Heart left ventricle (tissue), 16 donors: Measurements from ENCODE around the gene SERPINF2. TPM values are rescaled to one million over a fixed set of nuclear protein-coding genes. Genes with fewer than 3 reads are reported as not detected.

ENCODE experiments used
- ATAC-seq, 4 donors: fragments of 200-7000 bp; cut with Tn5 transposase; one replicate each; pipeline ENCODE4 v1.9.1; 2020 to 2022; ENCODE audit warnings: moderate library complexity in 4 of 4, mild to moderate bottlenecking in 3 of 4, moderate number of reproducible peaks in 1 of 4
- DNase-seq, 5 donors: peaks; one replicate each; pipeline ENCODE4 v3.0.0-alpha.2; 2020
- H3K27ac ChIP-seq, 12 donors: fragments of 200-600 bp; sonication (generic) in 4 of 12; one replicate each; pipeline versions ENCODE4 v1.5.0 to v1.8.0; 2016 to 2022; ENCODE audit warnings: mild to moderate bottlenecking in 2 of 12
- H3K27me3 ChIP-seq, 9 donors: fragments of 200-600 bp; sonication (generic) in 2 of 9; one replicate each; pipeline versions ENCODE4 v1.5.1 to v1.8.0; 2016 to 2022; ENCODE audit warnings: mild to moderate bottlenecking in 3 of 9
- H3K36me3 ChIP-seq, 9 donors: fragments of 200-600 bp; sonication (generic) in 2 of 9; one replicate each; pipeline versions ENCODE4 v1.5.0 to v1.8.0; 2018 to 2022; ENCODE audit warnings: mild to moderate bottlenecking in 2 of 9
- H3K4me1 ChIP-seq, 12 donors: fragments of 200-600 bp; sonication (generic) in 4 of 12; one replicate each; pipeline versions ENCODE4 v1.5.0 to v1.8.0; 2016 to 2022; ENCODE audit warnings: mild to moderate bottlenecking in 3 of 12
- H3K4me3 ChIP-seq, 12 donors: fragments of 200-600 bp; sonication (generic) in 4 of 12; one replicate each; pipeline versions ENCODE4 v1.5.0 to v1.8.0; 2017 to 2022; ENCODE audit warnings: mild to moderate bottlenecking in 9 of 12, moderate library complexity in 4 of 12
- H3K9me3 ChIP-seq, 12 donors: fragments of 200-600 bp; sonication (generic) in 4 of 12; one replicate each; pipeline versions ENCODE4 v1.5.0 to v1.8.0; 2016 to 2022; ENCODE audit warnings: mild to moderate bottlenecking in 1 of 12
- POLR2A ChIP-seq, 2 donors: fragments of 450-650 bp; IDR thresholded peaks; one replicate each; pipeline ENCODE4 v1.6.1; 2017; ENCODE audit warnings: antibody characterized with exemption in 2 of 2, mild to moderate bottlenecking in 2 of 2, moderate library complexity in 2 of 2
- WGBS, 4 donors: extraction: QIAGEN DNeasy Blood & Tissue Kit in 2 of 4; methylation state at CpG; one replicate each; pipeline versions ENCODE4 v1.1.5 to v1.1.7; 2013 to 2018; 5-methylcytosine and 5-hydroxymethylcytosine counted together
- intact Hi-C, 10 donors: fragments of 100-400 bp; cut with DNase I; formaldehyde crosslinking; loops; one replicate each; pipeline versions ENCODE4 v1.11.1 to v1.14.2; 2022
- polyA plus RNA-seq, 2 donors: library from polyadenylated mRNA; stranded (reverse); fragments of 200-250 nt; gene quantifications; one replicate each; pipeline ENCODE4 v1.2.3, GENCODE V29; 2013
- total RNA-seq, 9 donors: library from RNA; depleted of rRNA in 2 of 9; stranded (reverse); fragments of >200 nt in 2 of 9; fragmentation: NEBNext Ultra II Directional in 3 of 9; extraction: Animal tissue kit (Norgen Biotek cat#: 25700) in 3 of 9; gene quantifications; one replicate each; pipeline versions ENCODE4 v1.1.0 to v1.2.4, GENCODE V29; 2016 to 2023
- TF ChIP-seq, protein P1 (sequence below), 12 donors: fragments of 200-600 bp; sonication (generic) in 4 of 12; IDR thresholded peaks; one replicate each; pipeline versions ENCODE4 v1.5.0 to v1.8.0; 2018 to 2022; ENCODE audit warnings: antibody characterized with exemption in 12 of 12, mild to moderate bottlenecking in 5 of 12
- donor health status: ischemic (EF 13 %, LVEDD 7.1; RV severe dilation, severe dysfunction).
- donor health status: healthy with polysubstance abuse.
- donor health status: DM: no; HTN: yes; CAD: no.
- donor health status: DM: no; HTN: no; CAD: no.
- donor health status: ischemic (EF 25% LVEDD 6.9; RV normal size, moderate dysfunction).
- donor health status: ischemic (EF 25% LVEDD 5.7; RV mildly dilated, moderate dysfunction).
- donor health status: healthy.
- donor health status: DM: yes; HTN: yes; CAD: no.
- donor health status: ischemic (EF 35%, LVEDD 5.7; RV mildly dilated, moderate dysfunction).
- donor health status: nonischemic (EF 11% LVEDD 7.7; RV severe dilation, severe dysfunction).
- donor health status: DM: yes; HTN: yes; CAD: no.
- donor health status: PGD.
- donor health status: ischemic (EF 29% LVEDD 5.4; RV normal size, mild dysfunction).
- donor health status: nonischemic (EF 23%, LVEDD 6.1; RV moderate dilation, normal function).

The SERPINF2 gene
- total and polyA plus RNA-seq, 11 donors, result 0.25 to 1.8 (median 0.77) TPM; not detected in 1

DNA sequence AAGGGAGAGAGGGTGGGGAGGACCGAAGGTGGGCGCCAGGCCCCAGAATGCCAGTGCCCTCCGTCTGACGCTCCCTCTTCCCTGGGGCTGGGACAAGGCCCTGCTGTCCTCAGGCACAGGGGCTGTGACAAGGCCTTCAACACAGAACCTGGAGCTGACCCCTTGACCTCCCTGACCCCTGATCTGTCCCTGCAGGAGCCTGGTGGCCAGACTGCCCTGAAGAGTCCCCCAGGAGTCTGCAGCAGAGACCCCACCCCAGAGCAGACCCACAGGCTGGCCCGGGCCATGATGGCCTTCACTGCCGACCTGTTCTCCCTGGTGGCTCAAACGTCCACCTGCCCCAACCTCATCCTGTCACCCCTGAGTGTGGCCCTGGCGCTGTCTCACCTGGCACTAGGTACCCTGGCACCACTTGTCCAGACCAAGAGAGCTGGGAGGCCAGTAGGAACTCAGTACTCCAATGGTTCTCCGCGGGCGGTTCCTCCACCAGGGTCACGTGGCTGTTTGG lies 2.9 kb downstream of the SERPINF2 start:
- ATAC-seq (no peak), DNase-seq (no peak)
- TF ChIP-seq POLR2A (IDR thresholded peaks at IDR 0.05), result no peak
- TF ChIP-seq, protein P1, sequence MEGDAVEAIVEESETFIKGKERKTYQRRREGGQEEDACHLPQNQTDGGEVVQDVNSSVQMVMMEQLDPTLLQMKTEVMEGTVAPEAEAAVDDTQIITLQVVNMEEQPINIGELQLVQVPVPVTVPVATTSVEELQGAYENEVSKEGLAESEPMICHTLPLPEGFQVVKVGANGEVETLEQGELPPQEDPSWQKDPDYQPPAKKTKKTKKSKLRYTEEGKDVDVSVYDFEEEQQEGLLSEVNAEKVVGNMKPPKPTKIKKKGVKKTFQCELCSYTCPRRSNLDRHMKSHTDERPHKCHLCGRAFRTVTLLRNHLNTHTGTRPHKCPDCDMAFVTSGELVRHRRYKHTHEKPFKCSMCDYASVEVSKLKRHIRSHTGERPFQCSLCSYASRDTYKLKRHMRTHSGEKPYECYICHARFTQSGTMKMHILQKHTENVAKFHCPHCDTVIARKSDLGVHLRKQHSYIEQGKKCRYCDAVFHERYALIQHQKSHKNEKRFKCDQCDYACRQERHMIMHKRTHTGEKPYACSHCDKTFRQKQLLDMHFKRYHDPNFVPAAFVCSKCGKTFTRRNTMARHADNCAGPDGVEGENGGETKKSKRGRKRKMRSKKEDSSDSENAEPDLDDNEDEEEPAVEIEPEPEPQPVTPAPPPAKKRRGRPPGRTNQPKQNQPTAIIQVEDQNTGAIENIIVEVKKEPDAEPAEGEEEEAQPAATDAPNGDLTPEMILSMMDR (IDR thresholded peaks at IDR 0.05), result no peak
- H3K27me3 ChIP-seq, result no peaks in the 10 kb centered on the region
- peaks cover 0 to 9% (median 0%) of the 10 kb centered on the region in 12 donors for H3K4me1 ChIP-seq
- intact Hi-C loops, result no loop called here
- no peaks in the 10 kb centered on the region for H3K9me3 ChIP-seq
- no peaks in the 10 kb centered on the region for H3K36me3 ChIP-seq
- H3K4me3 ChIP-seq, result no peak overlapping the region
- 88 to 95% (median 92%) methylated on average over 12 of the region's 12 CpGs for WGBS, 4 donors
- no peak overlapping the region for H3K27ac ChIP-seq

DNA sequence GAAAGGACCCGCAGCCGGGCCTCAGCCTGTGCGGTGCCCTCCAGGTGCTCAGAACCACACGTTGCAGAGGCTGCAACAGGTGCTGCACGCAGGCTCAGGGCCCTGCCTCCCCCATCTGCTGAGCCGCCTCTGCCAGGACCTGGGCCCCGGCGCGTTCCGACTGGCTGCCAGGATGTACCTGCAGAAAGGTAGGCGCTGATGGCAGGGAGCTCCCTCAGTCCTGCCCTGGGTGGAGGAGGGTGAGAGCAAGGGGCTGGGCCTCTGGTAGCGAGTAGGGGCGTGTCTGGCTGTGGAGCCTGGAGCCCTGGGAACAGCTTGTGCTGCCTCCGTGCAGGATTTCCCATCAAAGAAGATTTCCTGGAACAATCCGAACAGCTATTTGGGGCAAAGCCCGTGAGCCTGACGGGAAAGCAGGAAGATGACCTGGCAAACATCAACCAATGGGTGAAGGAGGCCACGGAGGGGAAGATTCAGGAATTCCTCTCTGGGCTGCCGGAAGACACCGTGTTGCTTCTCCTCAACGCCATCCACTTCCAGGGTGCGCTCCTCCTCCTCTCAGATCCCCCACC lies 4.4 kb downstream of the SERPINF2 start:
- no peak overlapping the region for H3K4me3 ChIP-seq
- peak overlapping the region in 6 of 12 donors; percentile 31 to 69 (median 44) for H3K27ac ChIP-seq
- H3K36me3 ChIP-seq, result no peaks in the 10 kb centered on the region
- H3K4me1 ChIP-seq, result peaks cover 0 to 9% (median 0%) of the 10 kb centered on the region in 12 donors
- TF ChIP-seq, protein P1 (IDR thresholded peaks at IDR 0.05), result no peak
- TF ChIP-seq POLR2A (IDR thresholded peaks at IDR 0.05), result no peak
- H3K9me3 ChIP-seq, result no peaks in the 10 kb centered on the region
- peak; percentile 68 to 87 (median 78) for ATAC-seq
- no peaks in the 10 kb centered on the region for H3K27me3 ChIP-seq
- 74 to 82% (median 76%) methylated on average over 15 to 22 of the region's 22 CpGs for WGBS, 4 donors
- no peak for DNase-seq
- intact Hi-C loops, result no loop called here

DNA sequence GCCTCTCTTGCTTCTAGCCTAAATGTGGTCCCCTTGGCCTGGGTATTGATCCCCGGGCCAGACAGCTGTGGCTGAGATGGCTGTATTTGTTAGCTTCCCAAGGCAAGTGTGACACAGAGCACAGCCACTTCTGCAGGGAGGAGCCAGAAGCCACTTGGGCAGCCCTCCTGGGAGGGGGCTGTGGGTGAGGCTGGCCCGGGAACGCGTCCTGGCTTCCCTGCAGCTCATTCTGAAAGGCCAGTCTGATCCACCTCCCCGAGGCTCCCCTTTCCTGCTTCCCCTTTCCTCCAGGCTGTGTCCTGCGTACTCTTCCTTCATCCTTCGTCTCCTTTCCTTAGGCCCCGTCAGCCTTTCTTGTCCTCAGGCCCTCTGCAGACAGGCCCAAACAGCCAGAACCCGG lies 8.0 kb downstream of the SERPINF2 start:
- Histone ChIP-seq H3K36me3 (no peaks in the 10 kb centered on the region), H3K4me3 (no peak overlapping the region), H3K27ac (no peak overlapping the region), H3K4me1 (peaks cover 0 to 22% (median 0%) of the 10 kb centered on the region in 12 donors), H3K27me3 (no peaks in the 10 kb centered on the region), H3K9me3 (no peaks in the 10 kb centered on the region)
- DNase-seq (no peak), ATAC-seq (no peak)
- WGBS, 4 donors, result 78 to 85% (median 79%) methylated on average over 9 of the region's 9 CpGs
- intact Hi-C loops, result no loop called here
- TF ChIP-seq POLR2A (IDR thresholded peaks at IDR 0.05), result no peak
- TF ChIP-seq, protein P1 (IDR thresholded peaks at IDR 0.05), result no peak

DNA sequence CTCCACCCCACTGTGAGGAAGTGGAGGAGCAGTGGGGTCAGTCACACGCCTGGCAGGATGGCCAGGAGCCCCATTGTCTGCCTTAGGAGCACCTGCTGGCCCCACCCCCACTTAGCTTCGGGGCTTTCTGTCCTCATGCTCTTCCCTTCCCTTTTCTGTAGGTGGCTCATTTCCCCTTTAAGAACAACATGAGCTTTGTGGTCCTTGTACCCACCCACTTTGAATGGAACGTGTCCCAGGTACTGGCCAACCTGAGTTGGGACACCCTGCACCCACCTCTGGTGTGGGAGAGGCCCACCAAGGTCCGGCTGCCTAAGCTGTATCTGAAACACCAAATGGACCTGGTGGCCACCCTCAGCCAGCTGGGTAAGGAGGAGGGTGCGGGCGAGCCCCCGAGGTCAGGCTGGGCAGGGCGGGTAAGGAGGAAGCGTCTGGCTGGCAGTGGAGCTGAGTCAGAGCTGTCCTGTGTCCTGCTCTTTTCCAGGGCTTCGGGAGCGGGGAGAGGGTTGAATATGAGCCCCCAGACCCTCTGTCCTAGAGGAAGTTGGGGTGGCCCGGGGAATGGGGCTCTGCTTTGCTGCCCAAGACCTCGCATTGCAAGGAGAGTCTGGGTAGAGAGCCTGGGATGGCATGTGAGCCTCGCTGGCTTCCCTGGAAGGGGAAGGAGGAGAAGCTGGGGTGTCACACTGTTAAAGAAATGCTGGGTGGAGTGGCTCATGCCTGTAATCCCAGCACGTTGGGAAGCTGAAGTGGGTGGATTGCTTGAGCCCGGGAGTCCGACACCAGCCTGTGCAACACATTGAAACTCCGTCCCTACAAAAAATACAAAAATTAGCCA lies 10.0 kb downstream of the SERPINF2 start:
- TF ChIP-seq POLR2A (IDR thresholded peaks at IDR 0.05), result no peak
- TF ChIP-seq, protein P1 (IDR thresholded peaks at IDR 0.05), result no peak
- Histone ChIP-seq H3K9me3 (no peaks in the 10 kb centered on the region), H3K4me1 (peaks cover 0 to 22% (median 0%) of the 10 kb centered on the region in 12 donors), H3K4me3 (peak overlapping the region in 1 of 12 donors; percentile 36), H3K36me3 (no peaks in the 10 kb centered on the region), H3K27me3 (no peaks in the 10 kb centered on the region), H3K27ac (peak overlapping the region in 4 of 12 donors; percentile 5 to 87 (median 19))
- 52 to 78% (median 68%) methylated on average over 11 to 18 of the region's 18 CpGs for WGBS, 4 donors
- intact Hi-C loops, result no loop called here
- ATAC-seq, result peak; percentile 53 to 78 (median 64)
- peak in 1 of 5 donors; percentile 72 for DNase-seq
